GM06990 (cell line): ENCODE measurements around the gene KCNQ1OT1.

ENCODE experiments used
- DNase-seq: peaks from one replicate; pipeline ENCODE4 v3.0.0-alpha.2; 2011; ENCODE audit not compliant: insufficient read length; ENCODE audit errors: extremely low read depth
- H3K27me3 ChIP-seq: replicated peaks from 2 replicates; pipeline ENCODE4 v1.6.0; 2011; ENCODE audit warnings: low read length; ENCODE audit not compliant: control insufficient read depth, insufficient read depth
- H3K36me3 ChIP-seq: 2 replicates; pipeline ENCODE4 v1.5.1; 2011; ENCODE audit warnings: low read length; ENCODE audit not compliant: control insufficient read depth, insufficient read depth
- H3K4me3 ChIP-seq: replicated peaks from 2 replicates; pipeline ENCODE4 v1.5.1; 2011; ENCODE audit warnings: low read depth, mild to moderate bottlenecking, control low read depth, low read length
- CTCF ChIP-seq: IDR thresholded peaks from 2 replicates; pipeline ENCODE4 v1.5.1; 2011; ENCODE audit warnings: low read length, control low read depth, mild to moderate bottlenecking, inconsistent platforms; ENCODE audit not compliant: insufficient read depth, poor library complexity, severe bottlenecking

The KCNQ1OT1 gene

GRCh38 chr11:2670541-2671100, 29.2 kb downstream of the KCNQ1OT1 start:
- H3K4me3 ChIP-seq = no peak overlapping the region
- TF ChIP-seq CTCF = no peak
- no peak for DNase-seq
- H3K36me3 ChIP-seq = no peaks in the 10 kb centered on the region
- no peaks in the 10 kb centered on the region for H3K27me3 ChIP-seq

- Histone ChIP-seq H3K36me3 (no peaks in the 10 kb centered on the region), H3K27me3 (no peaks in the 10 kb centered on the region), H3K4me3 (no peak overlapping the region)
- TF ChIP-seq CTCF = no peak
- no peak for DNase-seq
These were observed 29.9 kb downstream of the KCNQ1OT1 start for GRCh38 chr11:2669634-2670469.

GRCh38 chr11:2668876-2669275, 30.9 kb downstream of the KCNQ1OT1 start:
- no peak for DNase-seq
- H3K27me3 ChIP-seq = no peaks in the 10 kb centered on the region
- H3K4me3 ChIP-seq = no peak overlapping the region
- no peak for TF ChIP-seq CTCF
- no peaks in the 10 kb centered on the region for H3K36me3 ChIP-seq

- TF ChIP-seq CTCF = no peak
- H3K27me3 ChIP-seq = no peaks in the 10 kb centered on the region
- H3K36me3 ChIP-seq = no peaks in the 10 kb centered on the region
- no peak overlapping the region for H3K4me3 ChIP-seq
- DNase-seq = no peak
These were observed 31.9 kb downstream of the KCNQ1OT1 start for GRCh38 chr11:2667940-2668339.

GRCh38 chr11:2666828-2667570, 32.8 kb downstream of the KCNQ1OT1 start:
- DNase-seq = no peak
- Histone ChIP-seq H3K27me3 (no peaks in the 10 kb centered on the region), H3K36me3 (no peaks in the 10 kb centered on the region), H3K4me3 (no peak overlapping the region)
- no peak for TF ChIP-seq CTCF
